Esophagus squamous epithelium (tissue), 4 donors: ENCODE data around the gene ST3GAL3.

Experiments used
- CTCF ChIP-seq, 6 experiments: fragments of 450-650 bp in 4 of 6; fragments of 200-600 bp in 2 of 6; sonication (generic) in 2 of 6; IDR thresholded peaks; one replicate each; pipeline ENCODE4 v1.5.1; 2016 to 2019; ENCODE audit warnings: antibody characterized with exemption in 6 of 6, mild to moderate bottlenecking in 4 of 6, moderate library complexity in 4 of 6
- POLR2A ChIP-seq, 4 donors: fragments of 450-650 bp; IDR thresholded peaks; one replicate each; pipeline ENCODE4 v1.6.1; 2017; ENCODE audit warnings: antibody characterized with exemption in 4 of 4, mild to moderate bottlenecking in 4 of 4, moderate library complexity in 3 of 4

DNA sequence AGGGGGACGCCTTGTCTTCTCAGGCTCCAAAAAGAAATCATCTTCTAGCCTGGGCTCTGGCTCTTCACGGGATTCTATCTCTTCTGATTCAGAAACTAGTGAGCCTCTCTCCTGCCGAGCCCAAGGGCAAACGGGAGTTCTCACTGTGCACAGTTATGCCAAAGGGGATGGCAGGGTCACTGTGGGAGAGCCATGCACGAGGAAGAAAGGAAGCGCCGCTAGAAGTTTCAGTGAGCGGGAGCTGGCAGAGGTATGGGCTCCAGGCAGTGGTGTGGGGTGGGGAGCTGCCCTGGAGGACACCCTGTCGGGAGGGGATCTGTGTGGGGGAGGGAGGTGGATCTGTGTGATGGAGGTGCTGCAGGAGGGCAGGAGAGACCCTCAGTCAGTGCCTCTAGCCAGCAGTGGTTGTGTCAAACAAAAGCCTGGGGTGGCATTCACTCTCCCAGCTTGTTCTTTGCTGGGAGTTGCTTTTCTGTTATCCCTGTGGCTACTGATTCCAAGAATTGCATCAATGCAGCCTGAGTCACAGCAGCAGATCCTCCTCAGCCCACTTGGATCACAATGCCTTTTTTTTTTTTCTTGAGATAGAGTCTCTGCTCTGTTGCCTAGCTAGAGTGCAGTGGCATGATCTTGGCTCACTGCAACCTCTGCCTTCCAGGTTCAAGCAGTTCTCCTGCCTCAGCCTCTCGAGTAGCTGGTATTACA is 35.6 kb upstream of the ST3GAL3 start:
- TF ChIP-seq CTCF (IDR thresholded peaks at IDR 0.05): no peak
- no peak for TF ChIP-seq POLR2A (IDR thresholded peaks at IDR 0.05)
